Psoas muscle (tissue), 8 donors: ENCODE results near the gene WDR86. TPM values are rescaled to one million over a fixed set of nuclear protein-coding genes. Genes with fewer than 3 reads are reported as not detected.

Experiments used
- ATAC-seq, 4 donors: fragments of 200-7000 bp; cut with Tn5 transposase; one replicate each; pipeline ENCODE4 v1.9.1; 2020; ENCODE audit warnings: moderate library complexity in 3 of 4, mild to moderate bottlenecking in 2 of 4
- DNase-seq, 2 donors: peaks; one replicate each; pipeline ENCODE4 v3.0.0-alpha.2; 2020
- H3K27ac ChIP-seq: fragments of 200-600 bp; one replicate; pipeline ENCODE4 v1.8.0; 2022
- H3K27me3 ChIP-seq, 3 donors: fragments of 200-600 bp in 1 of 3; one replicate each; pipeline versions ENCODE4 v1.6.1 to v1.8.0; 2013 to 2022; ENCODE audit warnings: low read length in 2 of 3, mild to moderate bottlenecking in 2 of 3, moderate library complexity in 1 of 3; ENCODE audit not compliant: insufficient read depth in 3 of 3
- H3K36me3 ChIP-seq, 2 donors: fragments of 200-600 bp in 1 of 2; one replicate each; pipeline versions ENCODE4 v1.6.1 to v1.8.0; 2013 to 2022; ENCODE audit warnings: low read depth in 1 of 2, mild to moderate bottlenecking in 1 of 2, moderate library complexity in 1 of 2; ENCODE audit not compliant: insufficient read depth in 1 of 2
- H3K4me1 ChIP-seq: fragments of 200-600 bp; one replicate; pipeline ENCODE4 v1.8.0; 2022
- H3K4me3 ChIP-seq: fragments of 200-600 bp; one replicate; pipeline ENCODE4 v1.8.0; 2022; ENCODE audit warnings: mild to moderate bottlenecking
- H3K9me3 ChIP-seq: fragments of 200-600 bp; one replicate; pipeline ENCODE4 v1.8.0; 2022
- WGBS, 3 donors: extraction: QIAGEN DNeasy Blood & Tissue Kit; methylation state at CpG; one replicate each; pipeline versions ENCODE4 v1.1.6 to v1.1.7; 2013; 5-methylcytosine and 5-hydroxymethylcytosine counted together
- intact Hi-C, 2 donors: fragments of 100-400 bp; cut with DNase I; formaldehyde crosslinking; loops; one replicate each; pipeline versions ENCODE4 v1.11.0 to v1.14.2; 2022
- polyA plus RNA-seq, 3 donors: library from polyadenylated mRNA; stranded (reverse); fragments of 200-250 nt; gene quantifications; one replicate each; pipeline ENCODE4 v1.2.3, GENCODE V29; 2013
- total RNA-seq, 4 donors: library from RNA; stranded (reverse); fragmentation: NEBNext Ultra II Directional in 2 of 4; extraction: Animal tissue kit (Norgen Biotek cat#: 25700) in 2 of 4; gene quantifications; one replicate each; pipeline versions ENCODE4 v1.2.1 to v1.2.4, GENCODE V29; 2021 to 2023
- TF ChIP-seq, protein P1 (sequence below): fragments of 200-600 bp; IDR thresholded peaks from one replicate; pipeline ENCODE4 v1.8.0; 2022; ENCODE audit warnings: antibody characterized with exemption
- donor health status: healthy with polysubstance abuse.
- donor health status: DM: no; HTN: no; CAD: no; lungs with moderate emphysema.
- donor health status: Bipolar disorder and iron deficiency.
- donor health status: healthy.
- donor health status: DM: yes; HTN: yes; CAD: no.
- donor health status: DM: no; HTN: no; CAD: no.
- donor health status: DM: no; HTN: no; CAD: no.
- donor health status: DM: yes; HTN: yes; CAD: no.

Gene WDR86
- total and polyA plus RNA-seq, 7 donors = 0.03 to 0.44 (median 0.29) TPM; not detected in 2

DNA sequence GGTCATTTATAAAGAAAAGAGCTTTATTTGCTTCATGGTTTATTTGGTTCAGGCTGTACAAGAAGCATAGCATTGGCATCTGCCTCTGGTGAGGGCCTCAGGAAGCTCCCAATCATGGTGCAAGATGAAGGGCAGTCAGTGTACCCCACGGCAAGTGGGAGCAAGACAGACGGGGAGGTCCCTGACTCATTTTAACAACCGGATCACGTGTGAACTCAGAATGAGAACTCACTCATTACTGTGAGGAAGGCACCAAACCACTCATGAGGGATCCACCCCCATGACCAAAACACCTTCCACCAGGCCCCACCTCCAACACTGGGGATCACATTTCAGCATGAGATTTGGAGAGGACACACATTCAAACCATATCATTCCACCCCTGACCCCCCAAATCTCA, 45.9 kb upstream of the WDR86 start:
- 90 to 91% (median 91%) methylated on average over 4 of the region's 4 CpGs for WGBS, 3 donors

DNA sequence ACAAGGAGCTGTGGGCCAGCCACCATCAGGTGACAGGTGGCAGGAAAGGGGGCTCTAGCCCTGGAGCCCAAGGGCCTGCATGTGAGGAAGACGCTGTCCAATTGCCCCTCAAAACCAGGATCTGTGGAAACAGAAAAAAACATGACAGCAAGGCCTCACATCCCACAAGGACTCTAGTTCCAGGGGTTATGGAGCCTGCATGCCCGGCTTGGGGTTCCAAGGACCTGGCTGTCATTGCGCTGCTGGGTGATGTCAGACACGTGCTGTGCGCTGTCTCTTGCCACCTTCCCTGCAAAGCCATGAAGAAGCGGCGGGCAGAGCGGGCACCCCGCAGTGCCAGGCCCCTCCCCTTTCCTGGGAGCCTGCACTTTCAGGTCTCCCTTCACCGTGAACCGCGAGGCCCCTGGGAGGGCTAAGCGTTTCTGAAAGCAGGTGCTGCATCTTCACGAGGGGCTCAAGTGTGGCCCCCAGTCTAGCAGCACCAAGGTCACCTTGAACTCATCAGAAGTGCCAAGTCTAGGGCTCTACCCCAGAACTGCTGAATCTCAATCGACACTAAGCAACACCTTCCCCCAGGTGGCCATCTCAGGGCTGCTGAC, 45.2 kb upstream of the WDR86 start:
- intact Hi-C loops = loop anchor here in 1 of 2 donors (10.0 kb wide), 1 partner anchor 300 kb away; no protein-coding TSS in a partner anchor
- TF ChIP-seq, protein P1, sequence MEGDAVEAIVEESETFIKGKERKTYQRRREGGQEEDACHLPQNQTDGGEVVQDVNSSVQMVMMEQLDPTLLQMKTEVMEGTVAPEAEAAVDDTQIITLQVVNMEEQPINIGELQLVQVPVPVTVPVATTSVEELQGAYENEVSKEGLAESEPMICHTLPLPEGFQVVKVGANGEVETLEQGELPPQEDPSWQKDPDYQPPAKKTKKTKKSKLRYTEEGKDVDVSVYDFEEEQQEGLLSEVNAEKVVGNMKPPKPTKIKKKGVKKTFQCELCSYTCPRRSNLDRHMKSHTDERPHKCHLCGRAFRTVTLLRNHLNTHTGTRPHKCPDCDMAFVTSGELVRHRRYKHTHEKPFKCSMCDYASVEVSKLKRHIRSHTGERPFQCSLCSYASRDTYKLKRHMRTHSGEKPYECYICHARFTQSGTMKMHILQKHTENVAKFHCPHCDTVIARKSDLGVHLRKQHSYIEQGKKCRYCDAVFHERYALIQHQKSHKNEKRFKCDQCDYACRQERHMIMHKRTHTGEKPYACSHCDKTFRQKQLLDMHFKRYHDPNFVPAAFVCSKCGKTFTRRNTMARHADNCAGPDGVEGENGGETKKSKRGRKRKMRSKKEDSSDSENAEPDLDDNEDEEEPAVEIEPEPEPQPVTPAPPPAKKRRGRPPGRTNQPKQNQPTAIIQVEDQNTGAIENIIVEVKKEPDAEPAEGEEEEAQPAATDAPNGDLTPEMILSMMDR = no peak
- ATAC-seq = no peak

More for the DNA sequence above, 45.9 kb upstream of the WDR86 start:
- H3K9me3 ChIP-seq = no peaks in the 10 kb centered on the region
- H3K4me3 ChIP-seq = no peak overlapping the region
- no peaks in the 10 kb centered on the region for H3K27me3 ChIP-seq
- no peaks in the 10 kb centered on the region for H3K36me3 ChIP-seq
- intact Hi-C loops = loop anchor here in 1 of 2 donors (10.0 kb wide), 1 partner anchor 299 kb away; no protein-coding TSS in a partner anchor
- H3K4me1 ChIP-seq = peaks cover 14% of the 10 kb centered on the region
- no peak for DNase-seq
- ATAC-seq = no peak
- TF ChIP-seq, protein P1 = no peak
- no peak overlapping the region for H3K27ac ChIP-seq

DNA sequence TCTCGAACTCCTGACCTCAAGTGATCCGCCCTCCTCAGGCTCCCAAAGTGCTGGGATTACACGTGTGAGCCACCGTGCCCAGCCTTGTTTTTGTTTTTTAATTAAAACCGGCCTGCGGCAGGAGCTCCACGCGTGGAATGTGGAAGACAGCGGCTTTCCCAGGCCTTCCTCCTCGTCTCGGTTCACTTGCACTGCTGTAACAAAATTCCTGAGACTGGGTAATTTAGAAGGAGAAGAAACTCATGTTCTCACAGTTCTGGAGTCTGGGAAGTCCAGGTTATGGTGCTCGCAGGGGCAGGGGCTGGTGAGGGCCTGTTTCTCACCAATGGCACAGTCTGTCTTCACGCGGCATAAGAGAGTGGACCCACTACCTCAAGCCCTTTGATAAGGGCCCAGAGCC, 44.5 kb upstream of the WDR86 start:
- Histone ChIP-seq H3K27me3 (no peaks in the 10 kb centered on the region), H3K4me3 (no peak overlapping the region), H3K36me3 (no peaks in the 10 kb centered on the region), H3K9me3 (no peaks in the 10 kb centered on the region), H3K4me1 (peaks cover 5% of the 10 kb centered on the region), H3K27ac (no peak overlapping the region)
- intact Hi-C loops = loop anchor here in 1 of 2 donors (10.0 kb wide), 1 partner anchor 300 kb away; no protein-coding TSS in a partner anchor
- WGBS, 3 donors = 88 to 90% (median 89%) methylated on average over 14 of the region's 14 CpGs
- ATAC-seq = no peak
- TF ChIP-seq, protein P1 = no peak
- no peak for DNase-seq

More for the DNA sequence above, 45.2 kb upstream of the WDR86 start:
- Histone ChIP-seq H3K36me3 (no peaks in the 10 kb centered on the region), H3K27ac (no peak overlapping the region), H3K4me3 (no peak overlapping the region), H3K4me1 (peaks cover 8% of the 10 kb centered on the region), H3K9me3 (no peaks in the 10 kb centered on the region), H3K27me3 (no peaks in the 10 kb centered on the region)
- WGBS, 3 donors = 88 to 93% (median 90%) methylated on average over 15 of the region's 15 CpGs
- no peak for DNase-seq

DNA sequence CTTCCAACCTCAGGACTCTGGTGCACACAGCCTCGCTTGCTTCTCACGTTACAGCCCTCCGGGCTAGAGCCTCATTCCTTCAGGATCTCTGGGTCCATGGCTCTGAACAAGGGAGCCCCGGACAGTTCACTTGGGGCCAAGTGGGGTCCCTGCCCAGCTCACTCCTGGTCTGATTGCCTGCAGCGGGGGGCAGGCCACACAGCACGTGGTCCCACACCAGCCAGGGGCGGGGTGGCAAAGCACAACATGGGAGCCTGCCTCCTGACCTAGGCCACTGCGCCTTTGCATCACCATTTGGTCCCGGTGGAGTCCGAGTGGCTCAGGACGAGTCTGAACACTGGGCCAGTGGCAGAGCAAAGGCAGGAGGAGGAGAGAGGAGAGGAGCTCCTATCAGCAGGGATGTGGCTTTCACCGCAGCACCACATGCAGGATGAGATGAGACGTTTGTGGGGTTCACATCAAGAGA, 43.5 kb upstream of the WDR86 start:
- TF ChIP-seq, protein P1 = no peak
- Histone ChIP-seq H3K27ac (no peak overlapping the region), H3K27me3 (no peaks in the 10 kb centered on the region), H3K4me3 (no peak overlapping the region), H3K4me1 (no peaks in the 10 kb centered on the region), H3K36me3 (no peaks in the 10 kb centered on the region), H3K9me3 (no peaks in the 10 kb centered on the region)
- intact Hi-C loops = loop anchor here in 1 of 2 donors (10.0 kb wide), 1 partner anchor 301 kb away; no protein-coding TSS in a partner anchor
- ATAC-seq = no peak
- 76 to 85% (median 81%) methylated on average over 13 of the region's 13 CpGs for WGBS, 3 donors
- peak in 1 of 2 donors; percentile 44 for DNase-seq
